DND-41 (cell line): ENCODE measurements around the gene ADAMTS13.

Experiments
- ATAC-seq: fragments of 200-7000 bp; cut with Tn5 transposase; 3 replicates; pipeline ENCODE4 v1.9.1; 2021; ENCODE audit warnings: low read depth; ENCODE audit not compliant: insufficient read depth
- DNase-seq: peaks from one replicate; pipeline ENCODE4 v3.0.0-alpha.2; 2020
- H2AFZ ChIP-seq: 2 replicates; pipeline ENCODE4 v1.6.0; 2012; ENCODE audit warnings: low read depth, low read length
- H3K27ac ChIP-seq: 2 replicates; pipeline ENCODE4 v1.5.1; 2012; ENCODE audit warnings: low read length, inconsistent platforms
- H3K27me3 ChIP-seq: fragments of 200-600 bp; sonication (generic); 2 replicates; pipeline ENCODE4 v1.6.0; 2012; ENCODE audit warnings: low read length, mild to moderate bottlenecking, inconsistent platforms; ENCODE audit not compliant: insufficient read depth, poor library complexity
- H3K36me3 ChIP-seq: 2 replicates; pipeline ENCODE4 v1.5.1; 2012; ENCODE audit warnings: low read length, inconsistent platforms; ENCODE audit not compliant: insufficient read depth
- H3K4me1 ChIP-seq: 2 replicates; pipeline ENCODE4 v1.5.1; 2012; ENCODE audit warnings: mild to moderate bottlenecking, low read length; ENCODE audit not compliant: insufficient read depth
- H3K4me2 ChIP-seq: 2 replicates; pipeline ENCODE4 v1.6.0; 2012; ENCODE audit warnings: mild to moderate bottlenecking, moderate library complexity, low read length, inconsistent platforms; ENCODE audit not compliant: insufficient read depth
- H3K4me3 ChIP-seq, 2 experiments: fragments of 200-600 bp in 1 of 2; shearing (Covaris generic) in 1 of 2; 2 replicates each; pipeline ENCODE4 v1.5.1; 2012 to 2016; ENCODE audit warnings: inconsistent platforms in 2 of 2, low read length in 2 of 2, mild to moderate bottlenecking in 2 of 2, low read depth in 1 of 2, moderate library complexity in 1 of 2
- H3K79me2 ChIP-seq: 2 replicates; pipeline ENCODE4 v1.6.0; 2012; ENCODE audit warnings: low read length, inconsistent platforms; ENCODE audit not compliant: insufficient read depth
- H3K9ac ChIP-seq: 2 replicates; pipeline ENCODE4 v1.6.0; 2012; ENCODE audit warnings: low read depth, mild to moderate bottlenecking, inconsistent platforms, low read length, moderate library complexity
- H3K9me3 ChIP-seq: 2 replicates; pipeline ENCODE4 v1.5.1; 2012; ENCODE audit warnings: low read length, moderate library complexity, mild to moderate bottlenecking, inconsistent platforms; ENCODE audit not compliant: insufficient read depth, severe bottlenecking
- H4K20me1 ChIP-seq: 2 replicates; pipeline ENCODE4 v1.6.0; 2012; ENCODE audit warnings: low read length; ENCODE audit not compliant: insufficient read depth
- CTCF ChIP-seq: IDR thresholded peaks from 2 replicates; pipeline ENCODE4 v1.5.1; 2012; ENCODE audit warnings: borderline replicate concordance, low read length, moderate library complexity, mild to moderate bottlenecking; ENCODE audit not compliant: poor library complexity, severe bottlenecking; ENCODE audit errors: extremely low read depth
- EZH2 ChIP-seq: IDR thresholded peaks from 3 replicates; pipeline ENCODE4 v1.6.1; 2012; ENCODE audit warnings: borderline replicate concordance, low read depth, mild to moderate bottlenecking, moderate library complexity, low read length, inconsistent platforms; ENCODE audit not compliant: severe bottlenecking

The ADAMTS13 gene

GRCh38 chr9:133383438-133383837, 38.7 kb upstream of the ADAMTS13 start:
- Histone ChIP-seq H3K9ac (no peak overlapping the region), H3K36me3 (no peaks in the 10 kb centered on the region), H3K27ac (no peak overlapping the region), H3K9me3 (no peaks in the 10 kb centered on the region), H3K79me2 (no peaks in the 10 kb centered on the region), H4K20me1 (no peaks in the 10 kb centered on the region), H3K4me1 (no peaks in the 10 kb centered on the region), H3K4me3 (no peak overlapping the region), H2AFZ (no peak overlapping the region), H3K27me3 (no peaks in the 10 kb centered on the region), H3K4me2 (no peak overlapping the region)
- ATAC-seq (no peak), DNase-seq (no peak)
- TF ChIP-seq EZH2 = no peak
- no peak for TF ChIP-seq CTCF

- H3K9me3 ChIP-seq = no peaks in the 10 kb centered on the region
- no peak overlapping the region for H3K27ac ChIP-seq
- H3K79me2 ChIP-seq = no peaks in the 10 kb centered on the region
- no peaks in the 10 kb centered on the region for H3K4me1 ChIP-seq
- no peak overlapping the region for H3K4me2 ChIP-seq
- ATAC-seq = no peak
- no peaks in the 10 kb centered on the region for H4K20me1 ChIP-seq
- no peak overlapping the region for H2AFZ ChIP-seq
- DNase-seq = no peak
- no peaks in the 10 kb centered on the region for H3K36me3 ChIP-seq
- TF ChIP-seq EZH2 (no peak), CTCF (no peak)
- no peak overlapping the region for H3K9ac ChIP-seq
- H3K27me3 ChIP-seq = no peaks in the 10 kb centered on the region
- no peak overlapping the region for H3K4me3 ChIP-seq
These were observed 37.3 kb upstream of the ADAMTS13 start for GRCh38 chr9:133384736-133385321.

GRCh38 chr9:133385452-133385851, 36.7 kb upstream of the ADAMTS13 start:
- no peaks in the 10 kb centered on the region for H3K36me3 ChIP-seq
- H3K27ac ChIP-seq = no peak overlapping the region
- TF ChIP-seq EZH2 = no peak
- no peak for TF ChIP-seq CTCF
- H3K79me2 ChIP-seq = no peaks in the 10 kb centered on the region
- ATAC-seq = no peak
- H3K4me3 ChIP-seq = no peak overlapping the region
- no peaks in the 10 kb centered on the region for H4K20me1 ChIP-seq
- no peaks in the 10 kb centered on the region for H3K9me3 ChIP-seq
- no peak overlapping the region for H2AFZ ChIP-seq
- H3K27me3 ChIP-seq = no peaks in the 10 kb centered on the region
- DNase-seq = no peak
- no peak overlapping the region for H3K9ac ChIP-seq
- H3K4me2 ChIP-seq = no peak overlapping the region
- H3K4me1 ChIP-seq = no peaks in the 10 kb centered on the region

GRCh38 chr9:133386338-133386737, 35.8 kb upstream of the ADAMTS13 start:
- H3K36me3 ChIP-seq = no peaks in the 10 kb centered on the region
- H3K4me2 ChIP-seq = no peak overlapping the region
- H3K27me3 ChIP-seq = no peaks in the 10 kb centered on the region
- H4K20me1 ChIP-seq = no peaks in the 10 kb centered on the region
- no peak overlapping the region for H3K9ac ChIP-seq
- H3K4me1 ChIP-seq = no peaks in the 10 kb centered on the region
- H3K4me3 ChIP-seq = no peak overlapping the region
- H3K27ac ChIP-seq = no peak overlapping the region
- DNase-seq (no peak), ATAC-seq (no peak)
- TF ChIP-seq CTCF = no peak
- TF ChIP-seq EZH2 = no peak
- no peaks in the 10 kb centered on the region for H3K9me3 ChIP-seq
- no peaks in the 10 kb centered on the region for H3K79me2 ChIP-seq
- no peak overlapping the region for H2AFZ ChIP-seq
